GM18867 (cell line): ENCODE results near the gene IRX2.

Experiments used
- ATAC-seq: cut with Tn5 transposase; IDR thresholded peaks from one replicate; pipeline ENCODE4 v1.9.1; 2021; ENCODE audit warnings: mild to moderate bottlenecking, moderate library complexity; ENCODE audit not compliant: unreplicated experiment

The IRX2 gene

GRCh38 chr5:2756211-2757152, 5.0 kb upstream of the IRX2 start:
- ATAC-seq, result no peak

- ATAC-seq, result no peak
These were observed 4.2 kb upstream of the IRX2 start for GRCh38 chr5:2755681-2756171.

GRCh38 chr5:2755076-2755680, 3.7 kb upstream of the IRX2 start:
- ATAC-seq, result no peak

DNA sequence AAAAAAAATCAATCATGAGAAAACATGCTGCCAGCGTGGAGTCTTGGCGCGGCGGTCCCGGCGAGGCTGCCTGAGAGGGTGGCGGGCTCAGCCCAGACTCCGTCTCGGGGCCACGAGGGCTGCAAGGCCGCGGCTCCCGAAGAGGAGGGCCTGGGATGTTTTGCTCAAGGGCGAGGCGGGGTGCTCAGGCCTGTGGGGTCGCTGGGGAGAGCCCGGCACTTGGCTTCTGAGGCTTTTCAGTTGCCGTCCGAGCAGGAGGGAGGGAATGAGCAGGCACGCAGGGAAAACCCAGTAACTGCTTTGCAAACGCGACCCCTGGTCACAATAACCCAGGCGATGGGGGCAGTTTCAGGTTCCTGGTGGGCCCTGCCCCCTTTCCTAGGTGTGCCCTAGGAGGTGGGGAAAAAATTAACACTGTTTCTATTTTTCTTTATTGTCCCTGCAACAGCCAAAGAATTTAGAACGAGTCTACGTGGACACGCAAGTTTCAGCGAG, 3.2 kb upstream of the IRX2 start:
- ATAC-seq, result no peak

DNA sequence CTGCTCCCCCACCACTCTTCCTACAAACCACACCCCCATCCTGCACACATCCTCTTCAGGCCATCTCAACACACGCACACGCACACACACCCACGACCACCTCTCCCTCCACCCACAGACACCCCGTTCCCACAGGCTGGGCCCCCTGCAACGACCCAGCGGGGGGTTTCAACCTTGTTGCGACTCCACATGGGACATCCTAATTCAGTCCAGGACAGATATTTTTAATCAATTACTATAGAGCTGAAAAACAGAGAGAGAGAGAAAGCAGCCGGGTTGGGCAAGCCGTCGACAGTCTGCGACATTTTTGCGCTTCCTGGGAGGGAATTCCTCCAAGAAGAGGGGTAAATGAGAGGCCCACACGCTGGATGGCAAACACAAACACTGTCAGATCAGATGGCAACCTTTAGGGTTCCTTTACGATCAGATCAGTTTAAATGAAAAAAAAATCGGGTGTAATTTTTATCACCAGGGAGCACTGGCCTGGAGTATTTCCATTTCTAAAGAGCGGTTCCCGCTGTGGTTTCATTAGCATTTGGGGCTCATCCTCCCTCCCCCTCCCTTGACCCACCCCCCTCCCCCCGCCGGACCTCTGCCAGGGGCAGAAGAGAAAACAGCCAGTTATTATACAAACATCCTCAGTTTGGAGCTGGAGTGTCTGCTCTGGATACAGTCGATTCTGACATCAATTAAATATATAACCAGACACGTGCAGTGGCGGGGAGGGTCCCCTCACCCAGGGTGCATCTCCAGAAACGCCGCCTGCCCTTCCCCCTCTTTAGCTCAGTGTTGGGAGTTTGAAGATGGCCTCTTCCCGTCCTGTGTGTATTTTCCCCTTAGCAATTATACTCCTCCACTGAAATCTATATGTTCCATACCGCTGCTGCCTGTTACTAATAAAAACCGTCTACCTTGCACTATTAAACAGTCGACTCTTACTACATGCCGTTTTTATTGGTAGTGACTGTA, 2.3 kb upstream of the IRX2 start:
- no peak for ATAC-seq

DNA sequence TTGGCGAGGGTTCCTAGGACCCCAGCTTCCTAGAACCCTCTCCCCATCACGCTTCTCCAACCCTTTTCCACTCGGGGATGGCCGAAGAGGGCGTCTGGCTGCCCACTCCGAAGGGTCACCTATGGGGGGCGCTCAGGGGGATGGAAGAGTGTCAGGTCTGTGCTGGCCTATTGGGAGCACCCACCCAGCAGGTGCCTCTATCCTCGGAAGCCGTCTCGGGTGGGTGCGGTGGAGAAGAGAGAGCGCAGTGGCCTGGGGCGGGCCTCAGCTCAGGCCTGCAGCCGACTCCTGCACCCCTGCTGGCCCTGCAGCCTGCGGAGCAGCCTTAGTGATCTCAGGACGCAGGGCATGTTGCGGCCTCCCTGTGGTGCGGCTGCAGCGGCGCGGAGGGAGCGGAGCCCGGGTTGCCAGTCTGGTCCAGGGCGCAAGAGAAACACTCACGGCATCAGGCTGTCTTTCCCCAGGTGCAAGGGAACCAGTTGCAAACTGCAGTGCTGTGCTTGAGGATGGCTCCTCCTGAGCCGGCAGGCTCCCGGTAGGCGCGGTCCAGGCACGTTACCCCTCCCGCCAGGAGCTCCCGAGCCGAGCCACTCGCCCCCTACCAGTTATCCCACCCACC, 1.5 kb upstream of the IRX2 start:
- no peak for ATAC-seq

DNA sequence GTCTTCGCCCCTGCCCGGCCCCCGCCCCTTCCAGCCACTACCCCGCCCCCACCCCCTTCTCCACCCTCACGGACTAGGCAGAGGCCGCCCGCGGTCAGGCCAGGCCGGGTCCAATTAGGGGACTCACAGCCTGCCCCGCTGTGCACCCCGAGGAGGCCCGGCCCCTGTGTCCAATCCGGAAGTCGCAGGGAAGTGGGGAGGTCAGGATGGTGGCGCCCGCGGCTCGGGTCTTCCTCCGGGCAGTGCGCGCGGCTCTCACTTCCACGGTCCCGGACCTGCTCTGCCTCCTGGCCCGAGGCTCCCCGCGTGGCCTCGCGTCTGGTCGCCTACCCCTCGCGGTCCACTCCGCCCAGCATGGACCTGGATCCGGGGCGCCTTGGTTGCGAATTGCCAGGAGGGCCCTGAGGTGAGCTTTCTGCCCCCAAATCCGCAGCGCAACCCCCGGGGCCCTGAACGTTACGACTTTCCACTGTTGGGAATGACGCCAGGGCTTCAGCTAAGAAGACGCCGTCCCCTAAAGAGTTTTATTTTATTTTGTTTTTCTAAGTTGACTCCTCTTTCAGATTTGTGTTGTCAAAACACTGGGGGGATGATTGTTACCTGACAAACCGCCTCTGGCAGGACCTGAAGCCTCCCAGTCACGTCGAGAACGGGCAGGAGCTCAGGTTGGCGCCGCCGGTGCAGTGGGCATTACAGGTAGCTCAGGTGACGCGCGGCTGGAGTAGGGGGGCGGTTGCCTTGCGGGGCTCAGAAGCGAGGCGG, 763 bp upstream of the IRX2 start:
- no peak for ATAC-seq

- ATAC-seq, result no peak
These were observed 566 bp downstream of the IRX2 start for GRCh38 chr5:2750758-2751464.

- no peak for ATAC-seq
These were observed 1.3 kb downstream of the IRX2 start for GRCh38 chr5:2750026-2750757.

GRCh38 chr5:2749514-2750025, 1.9 kb downstream of the IRX2 start:
- ATAC-seq, result no peak

DNA sequence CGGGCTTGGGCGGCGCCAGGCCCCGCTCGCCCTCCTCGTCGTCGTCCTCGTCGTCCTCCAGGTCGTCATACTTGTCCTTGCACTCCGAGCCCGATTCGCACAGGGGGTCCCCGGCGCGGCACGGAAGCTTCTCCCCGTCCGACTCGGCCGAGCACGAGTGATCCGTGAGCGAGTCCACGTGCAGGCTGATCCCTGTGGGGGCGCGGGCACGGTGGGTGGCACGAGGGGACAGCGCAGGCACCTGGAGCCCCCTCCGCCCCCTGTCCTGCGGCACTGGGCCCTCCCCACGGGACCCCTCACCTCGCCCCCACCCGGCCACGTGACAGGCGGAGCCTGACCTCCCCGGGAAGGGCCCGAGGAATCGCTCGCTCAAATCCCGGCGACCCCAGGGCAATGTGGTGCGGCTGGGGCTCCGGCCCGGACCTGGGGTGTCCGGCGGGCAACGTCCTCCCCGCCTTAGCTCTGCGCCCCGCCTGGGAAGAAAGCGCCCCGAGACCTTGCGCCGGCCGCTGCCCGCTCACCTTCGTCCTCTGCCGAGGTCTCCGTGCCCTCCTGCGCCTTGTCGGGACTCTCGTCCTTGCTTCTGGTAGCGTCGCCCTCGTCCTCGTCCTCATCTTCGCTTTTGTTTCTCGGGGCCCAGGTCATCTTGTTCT, 2.5 kb downstream of the IRX2 start:
- ATAC-seq, result no peak

DNA sequence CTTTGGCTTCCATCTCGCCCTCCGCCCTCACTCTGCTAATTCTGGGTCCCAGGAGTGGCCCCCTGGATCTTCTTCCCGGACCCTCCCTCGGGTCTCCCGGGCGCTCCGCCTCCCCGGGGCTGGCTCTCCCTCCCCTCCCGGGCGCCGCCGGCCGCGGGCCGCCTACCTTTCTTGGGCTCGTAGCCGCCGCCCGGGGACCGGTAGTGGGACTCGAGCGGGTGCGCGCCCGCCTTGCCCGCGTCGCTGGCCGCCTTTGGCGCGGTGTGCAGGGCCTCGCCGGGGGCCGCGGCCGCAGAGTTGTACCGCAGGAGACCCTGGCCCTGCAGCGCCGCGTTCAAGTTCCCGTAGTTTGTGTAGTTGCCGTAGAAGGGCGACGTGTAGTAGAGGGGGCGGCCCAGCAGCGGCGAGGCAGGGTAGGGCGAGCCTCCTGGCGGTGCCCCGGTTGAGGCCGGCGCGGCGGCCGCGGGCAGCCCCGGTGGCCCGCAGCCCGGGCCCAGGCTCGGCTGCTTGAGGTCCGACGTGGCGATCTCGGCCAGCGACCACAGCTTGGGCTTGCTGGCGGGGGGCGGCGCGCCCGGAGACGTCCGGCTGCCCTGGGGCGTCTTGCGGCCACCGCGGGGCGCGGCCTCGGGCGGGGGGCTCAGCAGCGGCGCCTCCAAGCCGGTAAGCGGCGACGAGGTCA, 3.2 kb downstream of the IRX2 start:
- ATAC-seq, result no peak

DNA sequence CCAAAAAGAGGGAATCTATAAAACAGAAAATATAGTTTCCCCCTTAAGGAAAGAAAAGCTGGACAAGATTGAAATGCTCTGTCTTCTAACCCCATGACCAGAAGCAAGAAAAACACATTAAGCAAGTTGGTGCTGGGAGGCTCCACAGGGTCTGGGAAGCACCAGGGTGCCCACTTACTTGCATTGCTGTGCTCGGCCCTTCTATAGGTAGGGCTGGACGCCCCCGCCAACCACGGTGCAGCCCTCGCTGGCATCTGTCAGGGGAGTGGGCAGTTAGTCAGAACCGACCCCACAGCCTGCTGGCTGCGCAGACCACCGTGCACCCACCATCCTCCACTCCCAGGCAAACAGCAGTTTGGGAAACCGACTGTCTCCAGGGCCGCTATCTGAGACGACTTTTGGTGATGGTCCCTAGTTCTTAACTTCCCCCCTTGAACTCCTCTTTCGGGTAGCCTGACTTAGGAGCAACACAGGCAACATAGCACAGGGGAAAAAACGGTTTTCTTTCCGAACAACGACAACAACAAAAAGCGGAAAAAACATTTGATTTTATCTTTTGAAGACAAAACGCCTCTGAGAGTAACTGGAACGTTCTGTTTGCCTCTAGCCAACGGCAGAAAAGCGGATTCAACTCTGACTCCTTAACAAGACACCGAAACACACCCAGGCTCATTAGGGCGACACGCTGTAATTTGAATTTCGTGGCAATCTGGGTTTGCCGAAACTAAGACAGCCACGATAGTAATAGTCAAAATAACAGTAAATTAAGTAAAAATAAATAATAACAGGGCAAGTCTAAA, 3.9 kb downstream of the IRX2 start:
- ATAC-seq, result no peak

DNA sequence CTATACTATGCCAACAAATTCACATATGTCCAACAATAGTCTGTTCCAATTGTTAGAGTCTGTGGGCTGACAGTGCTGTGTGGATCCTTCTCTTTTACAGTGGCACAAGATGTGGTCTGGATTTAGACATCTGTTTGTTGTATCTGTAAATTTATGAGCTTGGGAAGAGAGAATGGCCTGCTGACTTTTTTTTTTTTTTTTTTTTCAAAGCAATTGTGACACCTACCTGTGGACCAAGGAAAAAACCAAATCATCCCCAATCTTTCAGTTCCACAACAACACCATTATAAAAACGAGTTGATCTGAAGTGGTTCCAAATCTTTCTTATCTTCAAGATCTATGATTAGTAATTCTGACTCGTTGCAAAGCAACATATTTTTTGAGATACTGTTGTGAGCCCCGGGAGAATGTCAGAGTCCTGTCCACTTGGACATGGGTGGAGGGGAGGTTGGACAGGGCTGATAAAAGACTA, 4.9 kb downstream of the IRX2 start:
- ATAC-seq, result no peak

DNA sequence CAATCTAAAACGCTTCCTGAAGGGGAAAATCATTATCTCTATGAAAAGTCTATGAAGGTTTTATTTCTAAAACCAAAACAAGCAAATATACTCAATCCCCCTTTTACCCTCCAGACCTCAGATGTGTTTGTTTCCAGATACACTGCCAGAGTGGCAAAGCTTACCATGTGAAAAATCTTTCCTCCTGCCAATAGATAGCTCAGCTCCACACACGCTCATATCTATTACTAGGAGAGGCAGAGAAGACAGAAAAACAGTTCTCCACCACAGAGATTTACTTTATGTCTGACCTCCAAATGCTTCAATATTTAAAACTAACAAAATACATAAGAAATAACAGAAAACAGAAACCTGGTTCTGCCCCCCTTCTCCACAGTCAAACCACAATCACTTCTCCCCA, 7.0 kb downstream of the IRX2 start:
- ATAC-seq, result no peak
